ENCODE measurements around the gene DMXL2.

DNA sequence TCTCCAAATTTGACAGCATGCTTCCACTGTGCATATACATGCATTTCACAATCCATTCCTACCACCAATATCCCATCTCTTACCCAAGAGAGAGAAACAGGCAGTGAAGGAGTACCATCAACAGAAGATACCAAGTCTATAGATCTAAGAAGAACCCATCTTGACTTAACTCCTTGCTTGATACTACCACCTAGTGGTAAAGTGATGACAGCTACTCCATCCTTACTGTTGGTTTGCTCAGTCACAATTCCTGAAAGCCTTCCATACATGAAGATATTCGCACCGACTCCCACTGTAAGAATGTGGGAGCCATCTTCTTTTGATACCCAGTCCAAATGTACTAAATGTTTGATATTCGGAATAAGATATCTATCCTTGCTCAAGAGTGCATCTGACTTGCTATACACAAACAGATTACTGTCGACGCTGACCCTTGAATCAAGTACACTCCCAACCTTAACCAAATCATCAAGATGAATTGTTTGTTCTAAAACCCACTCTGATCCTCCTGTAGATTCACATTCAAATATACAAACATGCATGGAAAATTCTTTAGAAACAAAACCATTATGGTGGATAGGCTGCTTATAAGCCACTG is 123.1 kb downstream of the DMXL2 start:
- TF ChIP-seq POLR2A (IDR thresholded peaks at IDR 0.05; ENCODE audit: low read length): no peak
- TF ChIP-seq GATA1 (IDR thresholded peaks at IDR 0.05; ENCODE audit: low read depth, low read length): no peak
